Thymus (tissue), 11 donors: ENCODE measurements around the gene GCLM. TPM values are rescaled to one million over a fixed set of nuclear protein-coding genes. Genes with fewer than 3 reads are reported as not detected.

Experiments used
- DNase-seq, 9 donors: peaks; one replicate each; pipeline ENCODE4 v3.0.0-alpha.2; 2013; ENCODE audit warnings: low spot score in 9 of 9, low read depth in 6 of 9, missing footprints in 1 of 9
- H3K27ac ChIP-seq, 2 donors: one replicate each; pipeline ENCODE4 v1.5.1; 2013; ENCODE audit warnings: control low read depth in 1 of 2, low read depth in 1 of 2, low read length in 1 of 2, mild to moderate bottlenecking in 1 of 2, moderate library complexity in 1 of 2
- H3K27me3 ChIP-seq, 2 donors: one replicate each; pipeline ENCODE4 v1.5.1; 2013; ENCODE audit warnings: low read length in 1 of 2; ENCODE audit not compliant: control insufficient read depth in 2 of 2, insufficient read depth in 1 of 2
- H3K36me3 ChIP-seq, 2 donors: one replicate each; pipeline ENCODE4 v1.5.1; 2013; ENCODE audit warnings: low read length in 1 of 2, mild to moderate bottlenecking in 1 of 2, moderate library complexity in 1 of 2; ENCODE audit not compliant: control insufficient read depth in 2 of 2, insufficient read depth in 2 of 2
- H3K4me1 ChIP-seq, 2 donors: one replicate each; pipeline ENCODE4 v1.5.1; 2013; ENCODE audit warnings: low read length in 2 of 2; ENCODE audit not compliant: control insufficient read depth in 2 of 2, insufficient read depth in 2 of 2
- H3K4me3 ChIP-seq, 2 donors: one replicate each; pipeline ENCODE4 v1.5.1; 2013; ENCODE audit warnings: low read length in 2 of 2, control low read depth in 1 of 2, mild to moderate bottlenecking in 1 of 2
- H3K9me3 ChIP-seq, 2 donors: one replicate each; pipeline ENCODE4 v1.5.1; 2013; ENCODE audit warnings: low read length in 1 of 2, mild to moderate bottlenecking in 1 of 2; ENCODE audit not compliant: control insufficient read depth in 2 of 2, insufficient read depth in 1 of 2
- WGBS: extraction: QIAGEN DNeasy Blood & Tissue Kit; methylation state at CpG from one replicate; pipeline ENCODE4 v1.1.7; 2013; 5-methylcytosine and 5-hydroxymethylcytosine counted together
- polyA plus RNA-seq: library from polyadenylated mRNA; stranded (reverse); fragments of 200-250 nt; gene quantifications from one replicate; pipeline ENCODE4 v1.2.3, GENCODE V29; 2013
- total RNA-seq: library from RNA; stranded (reverse); fragments of 120-200 nt; gene quantifications from one replicate; pipeline ENCODE4 v1.2.4, GENCODE V29; 2013
- donor health status: healthy.

Gene GCLM
- total and polyA plus RNA-seq, 2 donors: 3.9 to 8.2 TPM

DNA sequence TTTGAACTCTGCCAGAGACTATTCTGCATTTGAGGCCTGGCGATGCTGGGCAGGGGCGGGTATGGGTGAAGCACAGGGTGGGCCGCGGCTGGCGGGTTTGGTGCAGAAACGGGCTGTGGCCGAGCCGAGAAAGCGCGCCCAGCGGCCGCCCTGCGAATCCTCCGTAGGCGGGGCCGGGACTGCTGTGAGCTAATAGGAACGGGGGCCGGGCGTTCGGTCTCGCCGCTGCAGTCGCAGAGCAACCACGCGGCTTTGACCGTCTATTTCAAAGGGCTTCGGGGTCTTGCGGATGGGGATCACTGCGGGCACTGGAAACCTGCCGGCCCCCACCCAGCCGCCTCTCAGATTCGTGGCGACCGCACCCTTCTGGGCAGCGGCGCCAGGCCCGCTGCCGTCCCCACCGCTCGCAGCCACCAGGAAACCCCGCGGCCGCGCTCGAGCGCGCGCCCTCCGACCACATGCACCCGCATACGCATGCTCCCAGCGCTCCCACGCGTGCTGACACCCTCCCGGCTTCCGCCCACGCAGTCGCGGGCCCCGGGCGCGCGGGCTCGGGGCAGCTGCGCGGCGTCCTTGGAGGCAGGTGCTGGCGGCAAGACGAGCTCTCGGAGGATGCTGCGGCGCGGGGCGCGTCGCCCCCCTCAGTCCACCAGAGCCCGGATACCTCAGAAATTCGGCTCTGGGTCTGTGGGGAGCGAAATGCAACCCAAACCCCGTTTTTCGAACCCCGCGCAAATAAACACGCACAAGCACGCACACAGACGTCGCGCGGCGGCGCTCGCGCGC is 62.8 kb downstream of the GCLM start:
- Histone ChIP-seq H3K9me3 (peaks cover 0 to 7% of the 10 kb centered on the region in 2 donors), H3K27ac (peak overlapping the region; percentile 81 to 96), H3K4me3 (peak overlapping the region; percentile 89 to 93), H3K36me3 (no peaks in the 10 kb centered on the region), H3K27me3 (no peaks in the 10 kb centered on the region), H3K4me1 (peaks cover 6 to 18% of the 10 kb centered on the region in 2 donors)
- whole genome bisulfite sequencing: under 1% methylated on average over 94 of the region's 94 CpGs
- peak in 8 of 9 donors; percentile 50 to 87 (median 63) for DNase-seq

DNA sequence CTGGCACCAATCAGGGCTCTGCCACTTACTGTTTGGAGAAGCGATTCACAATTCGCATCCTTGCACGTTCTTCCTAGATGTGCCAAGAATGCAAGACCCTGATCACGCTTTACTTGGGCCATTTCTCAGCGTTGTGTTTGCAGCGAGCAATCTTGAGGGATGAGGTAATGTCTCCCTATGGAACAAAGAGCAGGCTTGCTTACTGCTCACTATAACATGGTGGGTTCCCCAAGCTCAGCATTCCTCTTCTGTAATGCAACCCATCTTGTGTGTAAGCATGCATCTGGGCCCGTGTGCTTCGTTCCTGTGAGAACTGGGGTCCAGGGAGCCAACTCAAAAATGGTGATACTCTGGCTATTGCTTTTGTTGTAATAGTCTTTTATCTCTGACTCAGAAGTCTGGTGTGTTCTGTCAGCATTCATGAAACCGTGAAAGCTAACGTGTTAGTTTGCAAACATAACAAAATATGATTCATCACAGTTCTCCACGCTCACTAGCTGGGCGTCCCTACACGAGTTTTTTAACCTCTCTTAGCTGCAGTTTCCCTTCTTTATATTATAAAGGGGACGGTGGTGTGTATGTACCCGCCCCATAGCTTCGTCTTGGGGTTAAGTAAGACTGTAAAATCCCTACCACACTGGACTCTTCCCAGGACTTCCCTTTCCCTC is 63.6 kb downstream of the GCLM start:
- H3K9me3 ChIP-seq: peaks cover 0 to 6% of the 10 kb centered on the region in 2 donors
- H3K4me3 ChIP-seq: peak overlapping the region; percentile 89 to 93
- no peaks in the 10 kb centered on the region for H3K27me3 ChIP-seq
- H3K36me3 ChIP-seq: no peaks in the 10 kb centered on the region
- peak in 4 of 9 donors; percentile 5 to 23 (median 14) for DNase-seq
- 40% methylated on average over 16 of the region's 16 CpGs for WGBS
- peaks cover 6 to 18% of the 10 kb centered on the region in 2 donors for H3K4me1 ChIP-seq
- peak overlapping the region; percentile 81 to 96 for H3K27ac ChIP-seq

DNA sequence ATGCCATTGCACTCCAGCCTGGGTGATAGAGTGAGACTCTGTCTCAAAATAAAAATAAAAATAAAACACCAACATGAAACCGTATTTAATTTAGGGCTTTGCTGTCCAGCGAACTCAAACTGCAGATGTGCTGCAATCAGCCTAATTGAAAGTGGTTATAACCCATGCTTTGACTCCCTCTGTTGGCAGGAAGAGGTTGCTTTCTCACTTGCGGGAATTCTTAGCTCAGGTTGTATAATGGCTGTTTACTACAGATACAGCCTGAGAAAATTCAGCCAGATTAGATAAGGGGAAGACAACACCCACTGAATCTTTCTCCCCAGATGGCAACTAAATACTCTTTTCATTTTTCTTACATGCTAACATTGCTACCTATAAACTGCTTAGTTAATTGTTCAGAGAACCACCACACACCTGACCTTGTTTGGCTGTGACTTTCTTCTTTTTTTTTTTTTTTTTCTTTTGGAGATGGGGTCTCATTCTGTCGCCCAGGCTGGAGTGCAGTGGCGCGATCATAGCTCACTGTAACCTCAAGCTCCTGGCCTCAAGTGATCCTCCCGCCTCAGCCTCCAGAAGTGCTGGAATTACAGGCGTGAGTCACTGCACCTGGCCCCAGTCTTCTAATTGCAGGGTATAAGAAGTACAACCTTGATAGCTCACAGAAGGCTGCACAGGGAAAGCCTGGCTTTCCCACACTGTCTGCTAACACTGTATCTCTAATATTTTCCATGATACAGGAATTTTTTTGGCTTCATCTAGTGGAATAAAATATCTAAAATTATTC is 64.8 kb downstream of the GCLM start:
- H3K9me3 ChIP-seq: no peaks in the 10 kb centered on the region
- no peaks in the 10 kb centered on the region for H3K36me3 ChIP-seq
- H3K4me1 ChIP-seq: peaks cover 6 to 18% of the 10 kb centered on the region in 2 donors
- H3K27me3 ChIP-seq: no peaks in the 10 kb centered on the region
- no peak overlapping the region for H3K27ac ChIP-seq
- WGBS: 59% methylated on average over 8 of the region's 8 CpGs
- no peak overlapping the region for H3K4me3 ChIP-seq
- DNase-seq: peak in 7 of 9 donors; percentile 46 to 82 (median 63)

DNA sequence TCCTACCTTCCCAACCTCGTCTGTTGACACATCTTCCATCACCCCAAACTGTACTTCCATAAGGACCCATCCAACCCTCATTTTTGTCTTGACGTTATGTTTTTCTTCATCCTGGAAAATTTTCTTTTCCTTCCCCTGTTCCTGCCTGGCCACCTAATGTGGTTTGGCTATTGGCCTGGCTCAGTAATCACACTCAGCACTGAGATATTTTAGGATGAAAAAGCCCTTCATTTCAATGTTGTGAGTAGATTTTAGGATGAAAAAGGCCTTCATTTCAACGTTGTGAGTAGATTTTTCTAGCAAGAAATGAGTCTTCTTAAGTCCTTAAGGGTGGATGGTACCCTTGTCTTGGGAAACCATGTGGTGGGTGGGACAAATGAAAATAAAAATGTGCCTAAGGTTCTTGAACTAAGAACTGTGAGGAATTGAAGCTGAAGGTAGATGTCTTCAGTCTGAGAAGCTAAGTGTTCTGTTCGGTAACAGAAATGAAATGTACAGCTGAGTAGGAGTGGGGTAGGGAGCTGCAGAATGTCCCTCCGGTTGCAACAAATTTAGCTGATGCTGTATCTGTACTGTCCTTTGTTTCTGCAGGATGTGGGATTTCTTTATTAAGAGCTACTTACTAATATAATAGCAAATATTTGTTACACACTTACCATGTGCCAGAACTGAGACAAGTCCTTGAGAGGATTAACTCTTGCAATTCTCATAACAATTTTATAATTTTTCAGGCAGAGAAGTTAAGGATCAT is 66.3 kb downstream of the GCLM start:
- Histone ChIP-seq H3K4me3 (no peak overlapping the region), H3K27me3 (no peaks in the 10 kb centered on the region), H3K27ac (no peak overlapping the region), H3K4me1 (peaks cover 4 to 15% of the 10 kb centered on the region in 2 donors), H3K9me3 (no peaks in the 10 kb centered on the region), H3K36me3 (no peaks in the 10 kb centered on the region)
- WGBS: 97% methylated on average over 5 of the region's 5 CpGs
- no peak for DNase-seq

DNA sequence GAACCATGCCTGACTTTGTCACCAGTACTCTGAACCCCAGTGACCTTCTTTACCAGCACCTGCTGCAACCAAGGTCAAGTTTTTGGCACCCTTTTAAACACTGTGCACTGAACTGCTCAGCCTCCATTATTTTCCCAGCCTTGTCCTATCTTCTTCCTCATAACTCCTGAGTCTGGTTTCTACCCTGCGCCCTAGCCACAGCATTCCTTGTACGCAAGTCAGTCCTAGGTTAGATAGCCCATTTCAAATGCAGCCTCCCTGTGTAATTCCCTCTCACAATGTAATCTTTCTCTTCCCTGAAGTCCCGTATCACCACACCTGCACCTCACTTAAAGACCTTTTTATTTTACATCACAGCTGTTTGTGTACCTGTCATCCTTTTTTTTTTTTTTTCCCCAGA is 67.5 kb downstream of the GCLM start:
- Histone ChIP-seq H3K4me3 (no peak overlapping the region), H3K4me1 (peaks cover 0 to 12% of the 10 kb centered on the region in 2 donors), H3K9me3 (no peaks in the 10 kb centered on the region), H3K27ac (no peak overlapping the region), H3K36me3 (no peaks in the 10 kb centered on the region), H3K27me3 (no peaks in the 10 kb centered on the region)
- WGBS: 97% methylated on average over 3 of the region's 3 CpGs
- no peak for DNase-seq

DNA sequence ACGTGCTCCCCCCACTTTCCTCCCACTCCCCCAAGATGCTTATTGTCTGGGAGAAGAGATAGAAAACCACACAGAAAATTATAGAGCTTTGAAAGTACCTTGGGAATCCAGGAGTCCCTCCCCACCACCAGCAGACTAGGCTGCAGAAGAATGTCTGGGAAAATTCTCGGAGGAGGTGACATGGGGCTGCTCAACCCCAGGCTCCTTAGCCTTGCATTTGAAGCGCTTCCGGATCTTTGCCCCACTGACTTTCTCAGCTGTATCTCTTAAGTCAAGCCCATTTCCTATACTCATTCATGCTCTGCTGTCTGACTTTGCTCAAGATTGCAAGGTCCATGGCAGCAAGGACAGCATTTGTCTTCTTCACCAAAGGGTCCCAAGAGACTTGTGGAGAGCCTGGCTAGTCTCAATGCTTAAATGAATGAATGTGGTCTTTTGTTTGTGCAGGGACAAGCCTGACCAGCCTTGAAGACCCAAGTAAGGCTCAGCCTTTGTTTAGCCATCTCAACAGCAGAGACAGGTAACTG is 68.2 kb downstream of the GCLM start:
- DNase-seq: no peak
- Histone ChIP-seq H3K4me3 (no peak overlapping the region), H3K9me3 (no peaks in the 10 kb centered on the region), H3K36me3 (no peaks in the 10 kb centered on the region), H3K27me3 (no peaks in the 10 kb centered on the region), H3K4me1 (peaks cover 0 to 10% of the 10 kb centered on the region in 2 donors), H3K27ac (no peak overlapping the region)
- 96% methylated on average over 4 of the region's 4 CpGs for WGBS

DNA sequence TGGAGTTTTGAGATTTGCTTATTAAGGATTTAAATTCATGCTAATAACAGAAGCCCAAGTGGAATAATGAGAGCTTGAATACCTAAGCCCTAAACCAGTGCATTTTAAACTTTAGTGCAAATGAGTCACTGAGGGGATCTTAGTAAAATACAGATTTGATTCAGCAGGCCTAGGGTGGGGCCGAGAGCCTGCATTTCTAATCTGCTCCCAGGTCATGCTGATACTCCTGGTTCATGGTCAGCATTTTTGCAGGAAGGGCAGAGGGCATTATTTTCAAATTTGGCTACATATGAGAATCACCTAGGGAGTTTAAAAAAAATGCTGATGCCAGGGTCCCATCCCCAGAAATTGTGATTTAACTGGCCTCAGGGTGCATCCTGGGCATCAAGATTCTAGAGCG is 69.5 kb downstream of the GCLM start:
- Histone ChIP-seq H3K27me3 (no peaks in the 10 kb centered on the region), H3K4me3 (no peak overlapping the region), H3K27ac (no peak overlapping the region), H3K36me3 (no peaks in the 10 kb centered on the region), H3K4me1 (peaks cover 0 to 4% of the 10 kb centered on the region in 2 donors), H3K9me3 (no peaks in the 10 kb centered on the region)
- DNase-seq: no peak
- 96% methylated on average over 2 of the region's 2 CpGs for WGBS

DNA sequence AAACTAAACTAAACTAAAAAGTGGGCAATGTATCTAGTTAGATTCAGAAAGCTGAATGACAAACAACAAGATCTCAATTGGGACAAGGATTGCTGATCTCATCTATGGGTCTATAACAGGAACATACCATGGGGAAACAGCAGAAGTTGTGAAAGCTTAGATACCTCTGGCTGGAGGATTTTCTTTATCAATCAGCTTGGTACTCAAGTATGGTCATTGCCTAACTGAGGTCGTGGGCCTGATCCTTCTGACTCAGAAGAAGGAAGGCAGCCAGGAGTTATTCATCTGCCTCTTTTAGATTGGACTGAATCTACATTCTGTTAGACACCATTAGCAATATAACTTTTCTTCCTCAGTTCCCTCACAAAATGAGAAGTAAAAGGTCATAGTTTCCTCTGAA is 69.9 kb downstream of the GCLM start:
- Histone ChIP-seq H3K4me3 (no peak overlapping the region), H3K4me1 (peaks cover 0 to 4% of the 10 kb centered on the region in 2 donors), H3K9me3 (no peaks in the 10 kb centered on the region), H3K27ac (no peak overlapping the region), H3K27me3 (no peaks in the 10 kb centered on the region), H3K36me3 (no peaks in the 10 kb centered on the region)
- no peak for DNase-seq
- 88% methylated on average over 1 of the region's 1 CpG for WGBS
